Measurements from ENCODE around the gene TMEM217.

The TMEM217 gene

GRCh38 chr6:37244430-37245310, 13.3 kb downstream of the TMEM217 start:
- DNase-seq (ENCODE audit: low read depth): peak; percentile 100

- no peak for DNase-seq (ENCODE audit: low read depth)
Measured at GRCh38 chr6:37243816-37244370, 14.1 kb downstream of the TMEM217 start.

- no peak for DNase-seq (ENCODE audit: low read depth)
Measured at GRCh38 chr6:37243131-37243815, 14.7 kb downstream of the TMEM217 start.

- peak; percentile 99 for DNase-seq (ENCODE audit: low read depth)
Measured at GRCh38 chr6:37242429-37243052, 15.4 kb downstream of the TMEM217 start.

GRCh38 chr6:37241775-37242428, 16.0 kb downstream of the TMEM217 start:
- DNase-seq (ENCODE audit: low read depth): no peak

- no peak for DNase-seq (ENCODE audit: low read depth)
Measured at GRCh38 chr6:37241131-37241530, 16.8 kb downstream of the TMEM217 start.

GRCh38 chr6:37239950-37240713, 17.8 kb downstream of the TMEM217 start:
- DNase-seq (ENCODE audit: low read depth): peak; percentile 100

- DNase-seq (ENCODE audit: low read depth): peak; percentile 81
Measured at GRCh38 chr6:37239526-37239925, 18.4 kb downstream of the TMEM217 start.

GRCh38 chr6:37238381-37238780, 19.6 kb downstream of the TMEM217 start:
- no peak for DNase-seq (ENCODE audit: low read depth)

GRCh38 chr6:37237789-37238188, 20.2 kb downstream of the TMEM217 start:
- DNase-seq (ENCODE audit: low read depth): no peak

GRCh38 chr6:37236921-37237320, 21.0 kb downstream of the TMEM217 start:
- peak; percentile 57 for DNase-seq (ENCODE audit: low read depth)

- DNase-seq (ENCODE audit: low read depth): no peak
Measured at GRCh38 chr6:37233541-37233940, 24.4 kb downstream of the TMEM217 start.

- DNase-seq (ENCODE audit: low read depth): no peak
Measured at GRCh38 chr6:37232430-37233017, 25.4 kb downstream of the TMEM217 start.

GRCh38 chr6:37230104-37230503, 27.8 kb downstream of the TMEM217 start:
- DNase-seq (ENCODE audit: low read depth): no peak

- DNase-seq (ENCODE audit: low read depth): no peak
Measured at GRCh38 chr6:37225350-37226169, 32.4 kb downstream of the TMEM217 start.

GRCh38 chr6:37222992-37223391, 35.0 kb downstream of the TMEM217 start:
- no peak for DNase-seq (ENCODE audit: low read depth)

- peak; percentile 93 for DNase-seq (ENCODE audit: low read depth)
Measured at GRCh38 chr6:37222125-37222967, 35.6 kb downstream of the TMEM217 start.

- no peak for DNase-seq (ENCODE audit: low read depth)
Measured at GRCh38 chr6:37221585-37222124, 36.3 kb downstream of the TMEM217 start.

- DNase-seq (ENCODE audit: low read depth): no peak
Measured at GRCh38 chr6:37218511-37218910, 39.4 kb downstream of the TMEM217 start.
